AG09309 (cell line): ENCODE data around the gene MUC15.
A peak's percentile ranks its signal among the peaks of the same experiment; 100 is the strongest.

Source experiments
- DNase-seq: peaks from one replicate; pipeline ENCODE4 v3.0.0-alpha.2; 2010; ENCODE audit warnings: low read depth
- H3K4me3 ChIP-seq: 2 replicates; pipeline ENCODE4 v1.5.1; 2011; ENCODE audit warnings: mild to moderate bottlenecking, low read depth, low read length, moderate library complexity; ENCODE audit not compliant: control insufficient read depth
- CTCF ChIP-seq: IDR thresholded peaks from 2 replicates; pipeline ENCODE4 v1.5.1; 2011; ENCODE audit warnings: mild to moderate bottlenecking, low read depth, low read length, inconsistent platforms; ENCODE audit not compliant: insufficient read depth, control insufficient read depth; ENCODE audit errors: missing control alignments

MUC15 gene

GRCh38 chr11:26554455-26554854, 17.6 kb downstream of the MUC15 start:
- no peak overlapping the region for H3K4me3 ChIP-seq
- DNase-seq, result no peak
- no peak for TF ChIP-seq CTCF

GRCh38 chr11:26553182-26553581, 18.9 kb downstream of the MUC15 start:
- no peak for DNase-seq
- no peak for TF ChIP-seq CTCF

GRCh38 chr11:26551186-26551801, 20.8 kb downstream of the MUC15 start:
- TF ChIP-seq CTCF, result peak; percentile 40
- H3K4me3 ChIP-seq, result no peak overlapping the region
- no peak for DNase-seq

More at GRCh38 chr11:26553182-26553581, 18.9 kb downstream of the MUC15 start:
- no peak overlapping the region for H3K4me3 ChIP-seq

GRCh38 chr11:26550022-26550421, 22.0 kb downstream of the MUC15 start:
- no peak for TF ChIP-seq CTCF
- no peak for DNase-seq
- H3K4me3 ChIP-seq, result no peak overlapping the region

- TF ChIP-seq CTCF, result no peak
- no peak for DNase-seq
- no peak overlapping the region for H3K4me3 ChIP-seq
Observed at GRCh38 chr11:26549176-26549575, 22.9 kb downstream of the MUC15 start.

GRCh38 chr11:26541870-26542269, 30.2 kb downstream of the MUC15 start:
- no peak for DNase-seq
- no peak for TF ChIP-seq CTCF
- H3K4me3 ChIP-seq, result no peak overlapping the region

GRCh38 chr11:26539517-26539916, 32.5 kb downstream of the MUC15 start:
- no peak for DNase-seq
- no peak for TF ChIP-seq CTCF
- no peak overlapping the region for H3K4me3 ChIP-seq
